IPS-18a (cell line): Measurements from ENCODE around the gene SAA1.
"Not testable (repeated sequence)": the region's sequence is repeated elsewhere in the genome, so short reads cannot be mapped to it uniquely, and the experiment has no call there.

Experiments
- H3K27ac ChIP-seq: one replicate; pipeline ENCODE4 v1.5.1; 2013; ENCODE audit warnings: low read length
- H3K27me3 ChIP-seq: one replicate; pipeline ENCODE4 v1.6.1; 2013; ENCODE audit warnings: mild to moderate bottlenecking, low read length; ENCODE audit not compliant: control insufficient read depth, insufficient read depth
- H3K36me3 ChIP-seq: one replicate; pipeline ENCODE4 v1.6.1; 2013; ENCODE audit warnings: low read depth, low read length; ENCODE audit not compliant: control insufficient read depth
- H3K4me1 ChIP-seq: one replicate; pipeline ENCODE4 v1.6.1; 2013; ENCODE audit warnings: low read depth, low read length; ENCODE audit not compliant: control insufficient read depth
- H3K4me3 ChIP-seq: one replicate; pipeline ENCODE4 v1.5.1; 2013; ENCODE audit warnings: low read length
- H3K9ac ChIP-seq: one replicate; pipeline ENCODE4 v1.6.1; 2013; ENCODE audit warnings: mild to moderate bottlenecking, low read length, moderate library complexity
- H3K9me3 ChIP-seq: one replicate; pipeline ENCODE4 v1.6.1; 2013; ENCODE audit warnings: low read depth, low read length; ENCODE audit not compliant: control insufficient read depth

SAA1 gene

GRCh38 chr11:18239655-18240054 lies 26.4 kb upstream of the SAA1 start:
- Histone ChIP-seq H3K27me3 (no peaks in the 10 kb centered on the region), H3K9me3 (peaks cover 2% of the 10 kb centered on the region), H3K9ac (no peak overlapping the region), H3K36me3 (no peaks in the 10 kb centered on the region), H3K4me3 (no peak overlapping the region), H3K4me1 (no peaks in the 10 kb centered on the region), H3K27ac (no peak overlapping the region)

- no peaks in the 10 kb centered on the region for H3K4me1 ChIP-seq
- peaks cover 2% of the 10 kb centered on the region for H3K9me3 ChIP-seq
- no peak overlapping the region for H3K9ac ChIP-seq
- no peaks in the 10 kb centered on the region for H3K36me3 ChIP-seq
- no peak overlapping the region for H3K4me3 ChIP-seq
- H3K27me3 ChIP-seq = no peaks in the 10 kb centered on the region
- no peak overlapping the region for H3K27ac ChIP-seq
These were observed 22.2 kb upstream of the SAA1 start for GRCh38 chr11:18243783-18244362.

- no peak overlapping the region for H3K4me3 ChIP-seq
- no peaks in the 10 kb centered on the region for H3K27me3 ChIP-seq
- peaks cover 2% of the 10 kb centered on the region for H3K9me3 ChIP-seq
- H3K9ac ChIP-seq = no peak overlapping the region
- no peaks in the 10 kb centered on the region for H3K4me1 ChIP-seq
- no peaks in the 10 kb centered on the region for H3K36me3 ChIP-seq
- no peak overlapping the region for H3K27ac ChIP-seq
These were observed 20.7 kb upstream of the SAA1 start for GRCh38 chr11:18245396-18245795.

- not testable (repeated sequence) for H3K4me1 ChIP-seq, H3K4me3 ChIP-seq, H3K27ac ChIP-seq, H3K27me3 ChIP-seq, H3K9me3 ChIP-seq, H3K9ac ChIP-seq, H3K36me3 ChIP-seq
These were observed 19.5 kb upstream of the SAA1 start for GRCh38 chr11:18246379-18247190.

- H3K4me3 ChIP-seq, H3K9me3 ChIP-seq, H3K4me1 ChIP-seq, H3K27me3 ChIP-seq, H3K27ac ChIP-seq, H3K9ac ChIP-seq, H3K36me3 ChIP-seq: not testable (repeated sequence)
These were observed 18.9 kb upstream of the SAA1 start for GRCh38 chr11:18247191-18247581.

GRCh38 chr11:18248561-18248960 lies 17.5 kb upstream of the SAA1 start, which contains the start of gene SAA2:
Gene SAA2 (minus strand): TSS chr11:18248668. CDS start chr11:18248011, 657 bp downstream.
- H3K9ac ChIP-seq = no peak within 1 kb of the TSS
- no peaks in the 10 kb centered on the region for H3K36me3 ChIP-seq
- no peaks in the 10 kb centered on the region for H3K4me1 ChIP-seq
- no peaks in the 10 kb centered on the region for H3K27me3 ChIP-seq
- no peak within 1 kb of the TSS for H3K27ac ChIP-seq
- H3K4me3 ChIP-seq = no peak within 1 kb of the TSS
- no peaks in the 10 kb centered on the region for H3K9me3 ChIP-seq

- no peak overlapping the region for H3K4me3 ChIP-seq
- H3K9me3 ChIP-seq = no peaks in the 10 kb centered on the region
- H3K36me3 ChIP-seq = no peaks in the 10 kb centered on the region
- no peaks in the 10 kb centered on the region for H3K4me1 ChIP-seq
- H3K9ac ChIP-seq = no peak overlapping the region
- H3K27ac ChIP-seq = no peak overlapping the region
- H3K27me3 ChIP-seq = no peaks in the 10 kb centered on the region
These were observed 12.8 kb upstream of the SAA1 start for GRCh38 chr11:18253233-18253632.

- no peak overlapping the region for H3K27ac ChIP-seq
- H3K27me3 ChIP-seq = no peaks in the 10 kb centered on the region
- H3K9ac ChIP-seq = no peak overlapping the region
- H3K4me1 ChIP-seq = no peaks in the 10 kb centered on the region
- H3K36me3 ChIP-seq = no peaks in the 10 kb centered on the region
- no peaks in the 10 kb centered on the region for H3K9me3 ChIP-seq
- H3K4me3 ChIP-seq = no peak overlapping the region
These were observed 12.2 kb upstream of the SAA1 start for GRCh38 chr11:18253778-18254338.

- Histone ChIP-seq H3K9ac (no peak overlapping the region), H3K36me3 (no peaks in the 10 kb centered on the region), H3K9me3 (no peaks in the 10 kb centered on the region), H3K4me1 (no peaks in the 10 kb centered on the region), H3K4me3 (no peak overlapping the region), H3K27me3 (no peaks in the 10 kb centered on the region), H3K27ac (no peak overlapping the region)
These were observed 11.2 kb upstream of the SAA1 start for GRCh38 chr11:18254781-18255361.

GRCh38 chr11:18259259-18259658 lies 6.8 kb upstream of the SAA1 start:
- H3K27ac ChIP-seq = no peak overlapping the region
- no peaks in the 10 kb centered on the region for H3K4me1 ChIP-seq
- H3K27me3 ChIP-seq = no peaks in the 10 kb centered on the region
- H3K4me3 ChIP-seq = no peak overlapping the region
- no peaks in the 10 kb centered on the region for H3K9me3 ChIP-seq
- H3K36me3 ChIP-seq = no peaks in the 10 kb centered on the region
- no peak overlapping the region for H3K9ac ChIP-seq

GRCh38 chr11:18261721-18262120 lies 4.3 kb upstream of the SAA1 start:
- no peaks in the 10 kb centered on the region for H3K9me3 ChIP-seq
- no peak overlapping the region for H3K27ac ChIP-seq
- no peak overlapping the region for H3K9ac ChIP-seq

More at GRCh38 chr11:18261721-18262120, 4.3 kb upstream of the SAA1 start:
- Histone ChIP-seq H3K27me3 (no peaks in the 10 kb centered on the region), H3K4me1 (no peaks in the 10 kb centered on the region), H3K4me3 (no peak overlapping the region), H3K36me3 (no peaks in the 10 kb centered on the region)
